Duodenal mucosa (tissue), 2 donors: ENCODE measurements around the gene FKBP4.

Experiments
- H3K27ac ChIP-seq: one replicate; pipeline ENCODE4 v1.7.0; 2013; ENCODE audit warnings: low read depth, low read length
- H3K27me3 ChIP-seq, 2 donors: one replicate each; pipeline ENCODE4 v1.7.0; 2013; ENCODE audit warnings: low read length in 2 of 2, control low read depth in 1 of 2; ENCODE audit not compliant: insufficient read depth in 2 of 2, control insufficient read depth in 1 of 2
- H3K36me3 ChIP-seq, 2 donors: one replicate each; pipeline ENCODE4 v1.7.0; 2013; ENCODE audit warnings: low read length in 2 of 2, control low read depth in 1 of 2; ENCODE audit not compliant: insufficient read depth in 2 of 2, control insufficient read depth in 1 of 2
- H3K4me1 ChIP-seq, 2 donors: one replicate each; pipeline ENCODE4 v1.7.0; 2013; ENCODE audit warnings: low read length in 2 of 2, control low read depth in 1 of 2; ENCODE audit not compliant: insufficient read depth in 2 of 2, control insufficient read depth in 1 of 2
- H3K4me3 ChIP-seq, 2 donors: one replicate each; pipeline ENCODE4 v1.7.0; 2013; ENCODE audit warnings: low read length in 2 of 2, low read depth in 1 of 2
- H3K9ac ChIP-seq, 2 donors: one replicate each; pipeline ENCODE4 v1.7.0; 2013; ENCODE audit warnings: low read length in 2 of 2, low read depth in 1 of 2
- H3K9me3 ChIP-seq, 2 donors: one replicate each; pipeline ENCODE4 v1.7.0; 2013; ENCODE audit warnings: low read length in 2 of 2, control low read depth in 1 of 2; ENCODE audit not compliant: control insufficient read depth in 1 of 2

FKBP4 gene, protein sequence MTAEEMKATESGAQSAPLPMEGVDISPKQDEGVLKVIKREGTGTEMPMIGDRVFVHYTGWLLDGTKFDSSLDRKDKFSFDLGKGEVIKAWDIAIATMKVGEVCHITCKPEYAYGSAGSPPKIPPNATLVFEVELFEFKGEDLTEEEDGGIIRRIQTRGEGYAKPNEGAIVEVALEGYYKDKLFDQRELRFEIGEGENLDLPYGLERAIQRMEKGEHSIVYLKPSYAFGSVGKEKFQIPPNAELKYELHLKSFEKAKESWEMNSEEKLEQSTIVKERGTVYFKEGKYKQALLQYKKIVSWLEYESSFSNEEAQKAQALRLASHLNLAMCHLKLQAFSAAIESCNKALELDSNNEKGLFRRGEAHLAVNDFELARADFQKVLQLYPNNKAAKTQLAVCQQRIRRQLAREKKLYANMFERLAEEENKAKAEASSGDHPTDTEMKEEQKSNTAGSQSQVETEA

GRCh38 chr12:2794736-2795289 lies at the start of gene FKBP4:
Gene FKBP4, plus strand, starts transcription at chr12:2794970. Its CDS starts 170 bp downstream, at chr12:2795140.
- Histone ChIP-seq H3K27me3 (no peaks in the 10 kb centered on the region), H3K9ac (peak within 1 kb of the TSS; percentile 72 to 93)

GRCh38 chr12:2745655-2746054 lies 49.1 kb upstream of the FKBP4 start:
- Histone ChIP-seq H3K4me3 (no peak overlapping the region), H3K27ac (no peak overlapping the region), H3K4me1 (no peaks in the 10 kb centered on the region), H3K36me3 (no peaks in the 10 kb centered on the region), H3K9ac (no peak overlapping the region), H3K27me3 (peaks cover 0 to 4% of the 10 kb centered on the region in 2 donors), H3K9me3 (no peaks in the 10 kb centered on the region)

More at GRCh38 chr12:2794736-2795289, at the start of gene FKBP4:
- H3K27ac ChIP-seq = peak within 1 kb of the TSS; percentile 69
- H3K36me3 ChIP-seq = peaks cover 22 to 26% of the 10 kb centered on the region in 2 donors
- H3K9me3 ChIP-seq = no peaks in the 10 kb centered on the region
- H3K4me3 ChIP-seq = peak within 1 kb of the TSS; percentile 78 to 83
- peaks cover 27 to 28% of the 10 kb centered on the region in 2 donors for H3K4me1 ChIP-seq

GRCh38 chr12:2749580-2749979 lies 45.2 kb upstream of the FKBP4 start:
- no peaks in the 10 kb centered on the region for H3K4me1 ChIP-seq
- H3K9me3 ChIP-seq = no peaks in the 10 kb centered on the region

DNA sequence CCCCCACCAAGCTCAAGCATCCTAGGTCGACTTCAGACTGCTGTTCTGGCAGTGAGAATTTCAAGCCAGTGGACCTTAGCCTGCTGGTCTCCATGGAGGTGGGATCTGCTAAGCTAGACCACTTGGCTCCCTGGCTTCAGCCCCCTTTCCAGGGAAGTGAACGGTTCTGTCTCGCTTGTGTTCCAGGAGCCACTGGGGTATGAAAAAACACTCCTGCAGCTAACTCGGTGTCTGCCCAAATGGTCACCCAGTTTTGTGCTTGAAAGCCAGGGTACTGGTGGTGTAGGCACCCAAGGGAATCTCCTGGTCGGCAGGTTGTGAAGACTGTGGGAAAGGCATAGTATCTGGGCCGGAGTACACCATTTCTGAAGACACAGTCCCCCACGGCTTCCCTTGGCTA lies 44.6 kb upstream of the FKBP4 start:
- Histone ChIP-seq H3K4me1 (no peaks in the 10 kb centered on the region), H3K4me3 (no peak overlapping the region), H3K27ac (no peak overlapping the region)

More at GRCh38 chr12:2749580-2749979, 45.2 kb upstream of the FKBP4 start:
- Histone ChIP-seq H3K27ac (no peak overlapping the region), H3K27me3 (no peaks in the 10 kb centered on the region), H3K36me3 (no peaks in the 10 kb centered on the region), H3K9ac (no peak overlapping the region), H3K4me3 (no peak overlapping the region)

DNA sequence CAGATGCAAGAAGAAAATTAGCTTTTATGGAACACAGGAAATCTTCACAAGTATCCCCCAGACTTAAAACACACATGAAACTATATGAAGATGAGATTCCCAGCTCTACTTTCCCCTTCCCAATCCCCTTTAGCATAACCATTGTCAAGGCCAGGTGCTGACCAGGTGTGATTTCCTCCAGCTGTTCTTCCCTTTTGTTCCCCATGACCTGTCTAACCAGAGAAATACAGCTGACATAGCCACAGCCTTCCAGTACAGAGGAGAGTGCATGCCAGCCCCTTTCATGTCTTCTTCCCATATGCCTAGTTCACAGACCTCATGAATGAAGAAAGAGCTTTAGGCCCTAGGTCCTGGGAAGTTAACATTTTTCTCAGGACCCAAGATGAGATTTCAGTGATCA lies 43.5 kb upstream of the FKBP4 start:
- Histone ChIP-seq H3K4me1 (no peaks in the 10 kb centered on the region), H3K9ac (no peak overlapping the region), H3K36me3 (no peaks in the 10 kb centered on the region), H3K27ac (no peak overlapping the region), H3K9me3 (no peaks in the 10 kb centered on the region), H3K27me3 (no peaks in the 10 kb centered on the region), H3K4me3 (no peak overlapping the region)

More for the DNA sequence above, 44.6 kb upstream of the FKBP4 start:
- H3K9ac ChIP-seq = no peak overlapping the region
- H3K36me3 ChIP-seq = no peaks in the 10 kb centered on the region
- H3K27me3 ChIP-seq = no peaks in the 10 kb centered on the region
- H3K9me3 ChIP-seq = no peaks in the 10 kb centered on the region

DNA sequence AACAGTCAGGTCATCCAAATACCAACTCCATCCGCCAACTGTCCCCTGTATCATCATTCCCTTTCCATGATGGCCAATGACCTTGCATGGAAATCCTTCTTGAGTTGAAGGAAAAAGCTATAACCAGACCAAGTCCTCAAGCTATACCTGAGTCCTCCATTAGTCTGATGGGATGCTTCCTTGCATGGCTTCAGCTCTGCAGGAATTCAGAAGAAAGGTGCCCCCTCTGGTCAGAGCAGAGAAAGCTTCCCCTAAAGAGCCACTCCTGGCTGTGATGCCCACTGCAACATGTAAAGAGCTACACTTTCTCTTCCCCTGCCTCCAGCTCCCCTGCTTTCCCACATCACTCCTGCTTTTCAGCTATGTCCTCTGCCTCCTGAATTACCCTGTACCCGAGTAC lies 43.1 kb upstream of the FKBP4 start:
- no peaks in the 10 kb centered on the region for H3K27me3 ChIP-seq
- no peak overlapping the region for H3K27ac ChIP-seq
- no peak overlapping the region for H3K9ac ChIP-seq
- H3K9me3 ChIP-seq = no peaks in the 10 kb centered on the region
- H3K4me3 ChIP-seq = no peak overlapping the region
- H3K36me3 ChIP-seq = no peaks in the 10 kb centered on the region
- no peaks in the 10 kb centered on the region for H3K4me1 ChIP-seq

DNA sequence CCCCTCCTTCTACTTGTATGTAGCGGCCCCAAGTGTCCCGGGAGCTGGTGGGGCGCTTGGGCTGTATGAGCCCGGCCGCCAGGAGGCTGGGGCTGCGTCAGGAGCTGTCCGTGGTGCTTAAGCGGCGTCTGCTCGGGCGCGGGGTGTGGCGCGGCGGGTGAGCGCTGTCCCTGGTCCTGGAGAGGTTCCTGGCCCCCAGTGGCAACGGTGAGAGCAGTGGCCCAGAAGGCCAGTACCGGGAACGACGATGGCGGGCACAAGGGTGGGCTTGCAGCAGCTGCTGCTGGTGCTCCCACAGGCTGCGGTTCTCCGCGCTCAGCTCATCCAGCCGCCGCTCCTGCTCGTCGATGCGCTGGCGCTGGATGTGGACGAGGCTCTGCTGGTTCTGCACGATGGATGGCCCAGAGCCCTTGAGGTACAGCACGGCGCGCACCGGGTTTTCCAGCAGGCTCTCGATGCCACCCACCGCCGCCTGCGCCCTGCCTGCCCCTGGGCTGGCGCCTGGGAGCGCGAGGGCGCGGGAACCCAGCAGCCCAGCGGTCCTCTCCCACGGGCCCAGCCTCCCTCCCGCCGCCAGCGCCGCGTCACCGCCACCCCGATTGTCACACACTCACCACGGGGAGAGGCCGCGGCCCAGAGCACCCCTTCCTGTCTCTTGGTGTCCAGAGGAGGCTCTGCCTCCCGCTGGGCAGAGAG lies 41.9 kb upstream of the FKBP4 start:
- Histone ChIP-seq H3K27ac (no peak overlapping the region), H3K9ac (no peak overlapping the region), H3K9me3 (no peaks in the 10 kb centered on the region), H3K27me3 (no peaks in the 10 kb centered on the region), H3K4me3 (no peak overlapping the region), H3K4me1 (no peaks in the 10 kb centered on the region), H3K36me3 (no peaks in the 10 kb centered on the region)

DNA sequence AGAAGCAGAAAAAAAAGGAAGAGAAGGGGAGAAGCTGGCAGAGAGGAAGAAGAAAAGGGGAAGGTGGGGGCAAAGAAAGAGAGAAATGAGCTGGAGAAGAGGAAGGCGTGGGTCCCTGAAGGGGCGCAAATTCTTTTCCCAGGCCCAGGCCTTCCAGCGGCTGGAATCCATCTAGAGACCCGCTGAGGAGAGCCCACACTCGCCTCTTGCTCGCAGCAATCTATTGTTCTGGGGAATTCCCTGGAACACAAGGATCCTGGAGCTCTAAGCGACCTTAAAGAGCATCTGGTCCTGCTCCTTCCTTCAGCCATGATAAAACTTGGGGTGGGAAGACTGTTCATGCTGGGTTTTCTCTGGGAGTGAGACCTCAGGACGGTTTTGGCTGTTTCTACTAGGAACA lies 41.2 kb upstream of the FKBP4 start:
- Histone ChIP-seq H3K27me3 (no peaks in the 10 kb centered on the region), H3K9ac (no peak overlapping the region), H3K36me3 (no peaks in the 10 kb centered on the region), H3K27ac (no peak overlapping the region), H3K4me3 (no peak overlapping the region), H3K9me3 (no peaks in the 10 kb centered on the region), H3K4me1 (no peaks in the 10 kb centered on the region)

- H3K9ac ChIP-seq = no peak overlapping the region
- no peaks in the 10 kb centered on the region for H3K4me1 ChIP-seq
- no peaks in the 10 kb centered on the region for H3K36me3 ChIP-seq
- no peak overlapping the region for H3K27ac ChIP-seq
- no peaks in the 10 kb centered on the region for H3K27me3 ChIP-seq
- no peaks in the 10 kb centered on the region for H3K9me3 ChIP-seq
- no peak overlapping the region for H3K4me3 ChIP-seq
Observed at GRCh38 chr12:2754208-2754607, 40.6 kb upstream of the FKBP4 start.

- peaks cover 0 to 4% of the 10 kb centered on the region in 2 donors for H3K36me3 ChIP-seq
- no peaks in the 10 kb centered on the region for H3K9me3 ChIP-seq
- H3K27me3 ChIP-seq = no peaks in the 10 kb centered on the region
- no peak overlapping the region for H3K9ac ChIP-seq
- H3K4me1 ChIP-seq = no peaks in the 10 kb centered on the region
- H3K4me3 ChIP-seq = no peak overlapping the region
- no peak overlapping the region for H3K27ac ChIP-seq
Observed at GRCh38 chr12:2756756-2757155, 38.0 kb upstream of the FKBP4 start.
